ENCODE measurements around the gene PDHX. TPM values are rescaled to one million over a fixed set of nuclear protein-coding genes. Genes with fewer than 3 reads are reported as not detected.

PDHX gene
- total RNA-seq, 1 donor from 2014 or later, result 30.5 TPM

DNA sequence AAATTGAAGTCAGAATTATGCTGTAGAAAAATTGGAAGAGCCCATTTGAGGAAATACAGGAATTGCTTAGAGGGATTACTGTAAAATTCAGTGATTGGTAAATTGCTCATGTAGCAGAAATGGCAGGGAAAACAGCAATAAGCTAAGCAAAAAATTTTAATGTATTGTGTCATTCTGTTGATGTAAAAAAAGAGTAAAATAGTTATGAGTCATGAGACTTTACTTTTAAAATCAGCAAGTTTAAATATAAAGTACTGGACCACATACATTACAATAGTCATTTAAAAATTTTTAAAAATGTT, 10.4 kb downstream of the PDHX start:
- no peaks in the 10 kb centered on the region for H3K27me3 ChIP-seq (ENCODE audit: control insufficient read depth, insufficient read depth, low read length)
- H3K36me3 ChIP-seq (ENCODE audit: control insufficient read depth, insufficient read depth, low read length), result no peaks in the 10 kb centered on the region
- H3K4me3 ChIP-seq (ENCODE audit: low read depth, low read length), result no peak overlapping the region
- TF ChIP-seq, protein P1, sequence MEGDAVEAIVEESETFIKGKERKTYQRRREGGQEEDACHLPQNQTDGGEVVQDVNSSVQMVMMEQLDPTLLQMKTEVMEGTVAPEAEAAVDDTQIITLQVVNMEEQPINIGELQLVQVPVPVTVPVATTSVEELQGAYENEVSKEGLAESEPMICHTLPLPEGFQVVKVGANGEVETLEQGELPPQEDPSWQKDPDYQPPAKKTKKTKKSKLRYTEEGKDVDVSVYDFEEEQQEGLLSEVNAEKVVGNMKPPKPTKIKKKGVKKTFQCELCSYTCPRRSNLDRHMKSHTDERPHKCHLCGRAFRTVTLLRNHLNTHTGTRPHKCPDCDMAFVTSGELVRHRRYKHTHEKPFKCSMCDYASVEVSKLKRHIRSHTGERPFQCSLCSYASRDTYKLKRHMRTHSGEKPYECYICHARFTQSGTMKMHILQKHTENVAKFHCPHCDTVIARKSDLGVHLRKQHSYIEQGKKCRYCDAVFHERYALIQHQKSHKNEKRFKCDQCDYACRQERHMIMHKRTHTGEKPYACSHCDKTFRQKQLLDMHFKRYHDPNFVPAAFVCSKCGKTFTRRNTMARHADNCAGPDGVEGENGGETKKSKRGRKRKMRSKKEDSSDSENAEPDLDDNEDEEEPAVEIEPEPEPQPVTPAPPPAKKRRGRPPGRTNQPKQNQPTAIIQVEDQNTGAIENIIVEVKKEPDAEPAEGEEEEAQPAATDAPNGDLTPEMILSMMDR (IDR thresholded peaks at IDR 0.05; ENCODE audit: insufficient read depth, low read length, poor library complexity, severe bottlenecking), result no peak
- DNase-seq (ENCODE audit: low read depth), result no peak

DNA sequence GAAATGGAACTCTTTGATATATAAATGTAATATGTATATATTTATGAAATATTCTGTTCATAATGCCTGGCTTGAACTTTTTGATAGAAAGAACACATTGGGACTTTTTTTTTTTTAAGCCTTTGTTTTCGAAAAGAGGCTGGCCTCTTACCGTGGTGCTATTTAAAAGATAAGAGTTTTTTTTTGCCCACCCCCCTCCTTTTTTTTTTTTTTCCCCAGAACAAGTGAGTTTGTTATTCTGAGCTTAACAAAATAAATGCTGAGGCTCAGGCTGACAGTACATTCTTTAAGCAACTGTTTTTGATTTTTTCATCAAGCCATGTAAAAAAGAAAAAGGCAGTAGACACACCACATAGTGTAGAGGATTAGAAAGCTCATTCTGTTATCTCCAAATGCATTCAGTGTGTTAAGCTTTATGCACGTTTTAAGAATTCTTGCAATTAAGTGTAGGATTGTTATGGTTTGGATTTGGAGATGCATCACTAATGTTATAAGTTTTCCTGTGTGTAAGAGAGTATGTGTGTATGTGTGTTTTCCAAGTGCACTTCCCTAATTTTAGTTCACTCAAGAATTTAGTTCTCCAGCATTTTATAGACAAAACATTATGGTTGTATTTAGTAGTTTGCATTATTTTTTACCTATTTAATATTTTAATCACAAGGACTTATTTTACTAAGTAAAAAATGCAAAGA, 12.0 kb downstream of the PDHX start:
- TF ChIP-seq, protein P1 (IDR thresholded peaks at IDR 0.05; ENCODE audit: insufficient read depth, low read length, poor library complexity, severe bottlenecking), result no peak
- Histone ChIP-seq H3K36me3 (ENCODE audit: control insufficient read depth, insufficient read depth, low read length) (no peaks in the 10 kb centered on the region), H3K27me3 (ENCODE audit: control insufficient read depth, insufficient read depth, low read length) (no peaks in the 10 kb centered on the region), H3K4me3 (ENCODE audit: low read depth, low read length) (no peak overlapping the region)
- no peak for DNase-seq (ENCODE audit: low read depth)

DNA sequence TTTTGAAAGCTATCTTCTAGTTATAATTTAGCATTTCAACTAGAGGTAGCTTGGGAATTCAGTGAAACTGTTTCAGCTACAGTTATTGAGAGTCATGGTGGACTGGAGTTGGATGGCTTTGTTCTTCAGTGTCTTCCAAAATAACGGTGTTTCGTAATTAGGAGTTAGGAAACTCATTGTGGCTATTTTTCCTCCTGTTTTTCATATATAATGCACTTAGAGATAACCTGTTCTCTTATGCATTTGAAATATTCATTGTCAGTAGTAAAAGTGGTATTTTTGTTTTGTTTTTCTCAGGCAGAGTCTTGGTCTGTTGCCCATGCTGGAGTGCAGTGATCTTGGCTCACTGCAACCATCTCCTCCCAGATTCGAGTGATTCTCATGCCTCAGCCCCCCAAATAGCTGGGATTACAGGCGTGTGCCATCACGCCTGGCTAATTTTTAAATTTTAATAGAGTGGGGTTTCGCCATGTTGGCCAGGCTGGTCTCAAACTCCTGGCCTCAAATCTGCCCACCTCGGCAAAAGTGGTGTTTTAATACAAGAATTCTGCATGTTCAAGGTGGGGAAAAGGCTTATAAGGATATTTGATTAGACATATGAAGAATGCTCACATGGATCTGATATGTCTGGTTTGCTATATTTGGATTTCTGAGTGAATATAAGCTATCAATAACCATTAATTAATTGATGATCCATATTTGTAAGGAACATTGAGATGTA, 12.7 kb downstream of the PDHX start:
- DNase-seq (ENCODE audit: low read depth), result no peak
- TF ChIP-seq, protein P1 (IDR thresholded peaks at IDR 0.05; ENCODE audit: insufficient read depth, low read length, poor library complexity, severe bottlenecking), result no peak
- no peaks in the 10 kb centered on the region for H3K36me3 ChIP-seq (ENCODE audit: control insufficient read depth, insufficient read depth, low read length)
- no peak overlapping the region for H3K4me3 ChIP-seq (ENCODE audit: low read depth, low read length)
- no peaks in the 10 kb centered on the region for H3K27me3 ChIP-seq (ENCODE audit: control insufficient read depth, insufficient read depth, low read length)

DNA sequence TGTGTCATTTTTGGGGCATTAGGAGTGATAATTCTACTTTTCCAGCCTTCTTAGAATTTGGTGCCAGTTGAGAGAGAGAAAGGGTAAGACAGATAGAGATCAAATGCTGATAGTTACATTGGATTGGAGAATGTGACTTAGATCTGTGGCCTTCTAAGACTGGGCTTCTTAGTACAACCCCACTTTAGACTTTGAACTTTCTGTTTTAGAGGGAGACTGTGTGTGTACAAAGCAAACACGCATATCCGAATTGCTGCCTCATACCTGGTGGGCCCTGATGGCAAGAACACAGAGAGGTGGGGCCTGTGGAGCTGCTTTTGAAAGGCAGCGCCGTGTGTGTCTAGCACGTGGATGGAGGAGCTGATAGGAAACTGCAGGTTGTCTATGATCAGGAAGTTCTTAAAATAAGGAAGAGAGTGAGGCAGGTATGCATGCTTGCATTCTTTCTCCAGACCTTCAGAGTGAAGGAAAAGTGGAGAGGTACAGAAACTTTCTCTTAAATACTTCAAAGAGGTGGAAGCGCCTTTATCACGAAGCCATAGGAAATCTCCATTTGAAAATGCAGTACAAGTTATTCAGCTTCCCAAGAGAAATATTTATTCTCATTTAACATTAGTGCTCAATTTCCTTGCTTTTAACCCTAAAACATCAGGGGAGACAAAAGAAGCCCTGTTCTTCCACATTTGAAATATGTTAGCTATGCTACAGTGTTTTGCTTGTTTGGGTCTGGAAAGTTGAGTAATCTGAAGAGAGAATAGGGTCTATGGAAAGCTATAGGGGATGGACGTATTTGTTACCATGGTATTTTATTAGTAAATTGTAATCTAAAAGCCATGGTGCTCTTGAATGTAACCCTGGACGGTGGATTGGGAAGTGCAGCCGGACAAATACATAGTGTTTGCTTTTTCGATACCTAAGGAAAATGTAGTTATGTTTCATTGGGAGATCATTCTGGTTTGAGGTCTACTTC, 13.7 kb downstream of the PDHX start:
- TF ChIP-seq, protein P1 (IDR thresholded peaks at IDR 0.05; ENCODE audit: insufficient read depth, low read length, poor library complexity, severe bottlenecking), result no peak
- DNase-seq (ENCODE audit: low read depth), result no peak
- Histone ChIP-seq H3K36me3 (ENCODE audit: control insufficient read depth, insufficient read depth, low read length) (no peaks in the 10 kb centered on the region), H3K4me3 (ENCODE audit: low read depth, low read length) (no peak overlapping the region), H3K27me3 (ENCODE audit: control insufficient read depth, insufficient read depth, low read length) (no peaks in the 10 kb centered on the region)

DNA sequence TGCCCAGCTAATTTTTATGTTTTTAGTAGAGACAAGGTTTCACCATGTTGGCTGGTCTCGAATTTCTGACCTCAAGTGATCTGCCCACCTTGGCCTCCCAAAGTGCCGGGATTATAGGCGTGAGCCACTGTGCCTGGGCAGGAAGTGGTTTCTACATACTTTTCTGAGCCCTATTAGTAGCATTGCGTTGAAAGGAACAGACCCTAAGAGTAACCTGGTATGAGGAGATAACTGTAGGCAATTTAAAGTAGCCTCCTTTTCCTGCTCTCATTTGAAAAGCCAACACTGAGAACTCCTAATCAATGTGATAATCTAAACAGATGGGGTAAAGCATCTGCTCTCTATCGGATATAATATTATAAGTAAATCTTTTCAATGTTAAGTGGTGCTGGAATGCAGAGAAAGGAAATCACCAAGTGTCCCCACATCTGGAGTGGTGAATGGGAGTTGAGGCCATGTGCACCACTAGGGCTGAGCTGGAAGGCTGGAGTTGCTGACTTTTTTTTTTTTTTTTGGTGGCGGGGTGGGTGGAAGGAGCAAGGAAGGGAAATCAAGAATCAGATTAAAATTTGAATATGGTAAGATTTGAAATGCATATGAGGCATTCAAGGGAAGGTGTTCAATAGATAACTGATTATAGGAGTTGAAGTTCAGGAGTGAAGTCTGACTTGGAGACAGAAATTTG, 20.7 kb downstream of the PDHX start:
- no peak for DNase-seq (ENCODE audit: low read depth)
- TF ChIP-seq, protein P1 (IDR thresholded peaks at IDR 0.05; ENCODE audit: insufficient read depth, low read length, poor library complexity, severe bottlenecking), result no peak
- Histone ChIP-seq H3K27me3 (ENCODE audit: control insufficient read depth, insufficient read depth, low read length) (no peaks in the 10 kb centered on the region), H3K4me3 (ENCODE audit: low read depth, low read length) (no peak overlapping the region), H3K36me3 (ENCODE audit: control insufficient read depth, insufficient read depth, low read length) (no peaks in the 10 kb centered on the region)

All from kidney epithelial cell (primary cell).